ENCODE results near the gene VIPR2.

The VIPR2 gene

DNA sequence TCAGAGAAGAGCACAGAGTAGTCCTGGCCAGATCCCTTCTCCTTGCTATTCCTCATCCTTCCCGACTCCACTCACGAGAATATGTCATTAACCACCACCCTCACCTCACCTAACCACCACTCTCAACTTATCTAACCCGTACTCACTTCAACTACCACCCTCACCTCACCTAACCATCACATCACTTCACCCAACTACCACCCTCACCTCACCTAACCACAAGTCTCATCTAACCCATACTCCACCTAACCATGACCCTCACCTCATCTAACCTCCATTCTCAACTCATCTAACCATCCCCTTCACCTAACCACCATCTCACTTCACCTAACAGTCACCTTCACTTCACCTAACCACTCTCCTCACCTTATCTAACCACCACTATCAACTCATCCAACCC lies 85.0 kb downstream of the VIPR2 start:
- Histone ChIP-seq H3K9ac (ENCODE audit: low read length) (no peak overlapping the region), H3K9me3 (ENCODE audit: control insufficient read depth, low read length) (no peaks in the 10 kb centered on the region), H3K36me3 (ENCODE audit: control insufficient read depth, insufficient read depth, low read length) (no peaks in the 10 kb centered on the region), H3K4me3 (ENCODE audit: low read length) (no peak overlapping the region), H3K4me1 (ENCODE audit: control insufficient read depth, insufficient read depth, low read length) (no peaks in the 10 kb centered on the region), H3K27me3 (ENCODE audit: control insufficient read depth, insufficient read depth, low read length) (no peaks in the 10 kb centered on the region)

DNA sequence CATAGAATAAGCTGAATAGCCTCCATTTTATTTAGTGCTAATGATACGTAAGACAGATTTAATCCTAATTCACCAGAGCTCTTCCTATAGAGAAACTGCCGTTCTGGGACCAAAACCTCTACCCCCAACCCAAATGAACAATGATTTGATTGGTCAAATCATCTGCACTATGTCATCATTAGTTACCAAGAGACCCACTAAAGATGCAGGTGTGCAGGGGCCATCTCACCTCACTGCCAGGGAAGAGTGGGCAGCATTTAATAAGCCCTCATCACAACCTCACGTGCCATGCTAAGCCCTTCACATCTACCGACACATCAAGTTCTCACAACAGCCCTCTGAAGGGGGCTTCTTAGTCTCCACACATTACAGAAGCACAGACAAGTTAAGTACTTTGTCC lies 87.0 kb downstream of the VIPR2 start:
- no peaks in the 10 kb centered on the region for H3K4me1 ChIP-seq (ENCODE audit: control insufficient read depth, insufficient read depth, low read length)
- no peaks in the 10 kb centered on the region for H3K9me3 ChIP-seq (ENCODE audit: control insufficient read depth, low read length)
- no peaks in the 10 kb centered on the region for H3K27me3 ChIP-seq (ENCODE audit: control insufficient read depth, insufficient read depth, low read length)
- no peaks in the 10 kb centered on the region for H3K36me3 ChIP-seq (ENCODE audit: control insufficient read depth, insufficient read depth, low read length)
- no peak overlapping the region for H3K4me3 ChIP-seq (ENCODE audit: low read length)
- no peak overlapping the region for H3K9ac ChIP-seq (ENCODE audit: low read length)

DNA sequence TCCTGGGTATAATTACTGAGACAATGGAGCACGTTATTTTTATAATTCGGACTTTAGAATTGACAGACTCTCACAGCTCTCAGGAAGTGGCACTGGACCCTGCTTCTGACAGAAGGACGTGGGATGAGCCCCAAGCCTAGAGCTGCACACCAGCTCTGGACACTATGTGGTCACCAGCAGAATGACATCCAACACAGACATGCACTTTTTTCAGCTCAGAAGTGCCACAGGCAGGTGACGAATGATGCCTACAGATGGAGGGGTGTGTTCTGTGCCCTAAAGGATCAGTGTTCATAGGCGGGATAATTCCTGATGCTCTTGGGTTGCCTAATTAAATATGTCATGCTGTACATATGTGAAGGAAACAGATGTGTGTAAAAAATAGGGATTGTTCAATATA lies 87.9 kb downstream of the VIPR2 start:
- Histone ChIP-seq H3K36me3 (ENCODE audit: control insufficient read depth, insufficient read depth, low read length) (no peaks in the 10 kb centered on the region), H3K4me3 (ENCODE audit: low read length) (no peak overlapping the region)

DNA sequence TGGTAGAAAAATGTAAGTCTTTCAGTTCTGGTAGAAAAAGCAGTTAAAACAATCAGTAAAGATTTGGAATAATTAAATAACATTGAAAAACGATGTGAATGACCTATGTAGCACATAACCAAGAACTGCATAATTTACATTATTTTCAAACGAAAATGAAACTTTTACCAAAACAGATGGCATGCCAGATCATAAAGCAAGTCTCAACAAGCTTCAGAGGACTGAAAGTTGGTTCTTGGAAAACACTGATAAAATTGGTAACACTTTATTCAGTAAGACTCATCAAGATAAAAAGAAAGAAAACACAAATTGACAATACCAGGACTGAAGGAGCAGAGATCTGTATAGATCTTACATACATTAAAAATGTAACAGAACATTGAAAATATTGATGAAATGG lies 92.8 kb downstream of the VIPR2 start:
- Histone ChIP-seq H3K27me3 (ENCODE audit: control insufficient read depth, insufficient read depth, low read length) (peaks cover 5% of the 10 kb centered on the region), H3K9ac (ENCODE audit: low read length) (no peak overlapping the region), H3K9me3 (ENCODE audit: control insufficient read depth, low read length) (no peaks in the 10 kb centered on the region), H3K36me3 (ENCODE audit: control insufficient read depth, insufficient read depth, low read length) (no peaks in the 10 kb centered on the region), H3K4me3 (ENCODE audit: low read length) (no peak overlapping the region), H3K4me1 (ENCODE audit: control insufficient read depth, insufficient read depth, low read length) (no peaks in the 10 kb centered on the region)

More for the DNA sequence above, 87.9 kb downstream of the VIPR2 start:
- Histone ChIP-seq H3K9me3 (ENCODE audit: control insufficient read depth, low read length) (no peaks in the 10 kb centered on the region), H3K4me1 (ENCODE audit: control insufficient read depth, insufficient read depth, low read length) (no peaks in the 10 kb centered on the region), H3K9ac (ENCODE audit: low read length) (no peak overlapping the region), H3K27me3 (ENCODE audit: control insufficient read depth, insufficient read depth, low read length) (no peaks in the 10 kb centered on the region)

DNA sequence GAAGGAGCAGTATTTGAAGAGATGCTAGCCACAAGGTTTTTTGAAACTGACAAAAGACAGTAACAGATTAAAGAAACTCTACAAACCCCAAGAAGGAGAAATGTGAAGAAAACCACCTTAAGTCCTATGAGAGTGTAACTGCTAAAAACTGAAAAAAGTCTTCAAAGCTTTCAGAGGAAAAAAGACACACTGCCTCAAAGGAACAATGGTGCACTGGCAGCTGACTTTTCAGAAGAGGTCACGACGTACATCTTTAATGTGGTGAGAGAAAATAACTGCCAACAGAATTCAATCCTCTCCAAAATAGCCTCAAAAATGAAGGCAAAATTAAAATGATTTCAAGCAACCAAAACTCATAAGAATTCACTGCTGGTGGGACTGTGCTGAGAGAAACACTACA lies 94.0 kb downstream of the VIPR2 start:
- H3K9me3 ChIP-seq (ENCODE audit: control insufficient read depth, low read length): no peaks in the 10 kb centered on the region
- no peaks in the 10 kb centered on the region for H3K4me1 ChIP-seq (ENCODE audit: control insufficient read depth, insufficient read depth, low read length)
- H3K9ac ChIP-seq (ENCODE audit: low read length): no peak overlapping the region
- H3K36me3 ChIP-seq (ENCODE audit: control insufficient read depth, insufficient read depth, low read length): no peaks in the 10 kb centered on the region
- H3K27me3 ChIP-seq (ENCODE audit: control insufficient read depth, insufficient read depth, low read length): peaks cover 5% of the 10 kb centered on the region
- no peak overlapping the region for H3K4me3 ChIP-seq (ENCODE audit: low read length)

DNA sequence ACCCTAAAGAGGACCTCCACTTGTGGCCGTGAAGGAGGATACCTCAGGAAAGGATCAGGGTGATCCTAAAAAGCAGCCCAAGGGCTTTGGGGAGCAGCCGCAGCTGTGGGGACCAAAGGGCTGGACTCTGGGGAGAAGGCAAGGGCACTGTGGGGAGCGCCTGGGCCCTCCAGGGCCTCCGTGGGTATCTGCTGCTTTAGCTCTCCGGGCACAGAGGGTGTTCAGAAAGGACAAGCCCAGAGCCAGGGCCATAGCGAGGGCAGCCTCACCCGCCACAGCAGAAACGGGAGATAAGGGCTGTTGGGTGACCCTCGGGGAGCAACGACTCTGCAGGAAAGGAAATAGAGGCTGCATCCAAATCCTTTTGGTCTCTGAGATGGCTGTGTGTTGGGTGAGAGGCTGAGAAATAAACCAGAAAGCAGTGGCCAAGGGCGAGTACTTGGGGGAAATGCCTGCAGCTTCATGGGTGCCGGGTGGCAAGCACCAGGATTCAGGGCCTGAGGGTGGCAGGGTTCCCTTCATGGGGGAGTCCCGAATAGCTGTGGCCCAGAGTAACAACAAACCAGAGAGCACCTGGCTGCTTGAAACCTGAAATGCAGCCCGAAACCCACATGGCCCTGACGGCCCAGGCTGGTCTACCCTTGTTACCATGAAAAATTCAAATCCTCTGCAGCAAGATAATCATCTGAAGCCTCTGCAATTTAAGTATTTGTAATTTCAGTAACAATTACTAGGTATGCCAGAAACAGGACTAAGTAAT lies 95.2 kb downstream of the VIPR2 start:
- no peaks in the 10 kb centered on the region for H3K4me1 ChIP-seq (ENCODE audit: control insufficient read depth, insufficient read depth, low read length)
- peaks cover 5% of the 10 kb centered on the region for H3K27me3 ChIP-seq (ENCODE audit: control insufficient read depth, insufficient read depth, low read length)
- no peak overlapping the region for H3K4me3 ChIP-seq (ENCODE audit: low read length)
- no peaks in the 10 kb centered on the region for H3K9me3 ChIP-seq (ENCODE audit: control insufficient read depth, low read length)
- no peak overlapping the region for H3K9ac ChIP-seq (ENCODE audit: low read length)
- no peaks in the 10 kb centered on the region for H3K36me3 ChIP-seq (ENCODE audit: control insufficient read depth, insufficient read depth, low read length)

DNA sequence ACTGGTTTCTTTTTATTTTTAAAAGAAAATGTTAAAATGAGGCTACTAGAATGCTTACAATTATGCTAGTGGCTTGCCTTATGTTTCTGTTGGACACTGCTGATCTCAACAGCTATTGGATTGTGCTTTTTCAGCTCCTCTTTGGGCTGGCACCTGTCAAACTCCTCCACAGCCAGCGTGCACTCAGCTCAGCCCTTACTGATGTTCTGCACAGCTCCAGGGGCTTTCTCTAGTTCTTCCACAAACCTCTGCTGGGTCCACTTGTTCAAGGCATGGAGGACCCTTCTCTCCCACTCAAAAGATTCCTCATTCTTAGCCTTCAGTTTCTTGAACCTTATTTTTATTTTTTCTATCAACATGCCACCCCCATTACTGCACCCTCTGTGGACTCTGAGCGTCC lies 96.0 kb downstream of the VIPR2 start:
- H3K36me3 ChIP-seq (ENCODE audit: control insufficient read depth, insufficient read depth, low read length): no peaks in the 10 kb centered on the region

DNA sequence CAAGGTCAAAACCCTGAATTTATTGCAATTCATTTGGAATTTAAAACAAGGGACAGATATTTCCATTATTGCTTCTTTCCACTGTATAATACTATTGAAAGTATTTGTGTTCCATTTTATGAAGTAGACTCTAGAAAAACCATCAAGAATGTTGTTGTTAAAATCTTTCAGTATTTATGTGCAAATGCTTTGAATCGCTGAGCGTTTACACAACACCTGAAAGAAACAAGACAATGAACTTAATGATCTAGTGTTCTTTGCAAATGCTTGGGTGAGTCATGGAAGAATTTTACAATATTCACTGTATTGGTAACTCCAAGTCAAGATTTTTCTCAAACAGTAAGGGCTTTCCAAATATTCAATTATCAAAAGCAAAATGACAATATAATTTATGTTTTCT lies 97.1 kb downstream of the VIPR2 start:
- Histone ChIP-seq H3K36me3 (ENCODE audit: control insufficient read depth, insufficient read depth, low read length) (no peaks in the 10 kb centered on the region), H3K9ac (ENCODE audit: low read length) (no peak overlapping the region), H3K4me1 (ENCODE audit: control insufficient read depth, insufficient read depth, low read length) (no peaks in the 10 kb centered on the region)

More for the DNA sequence above, 96.0 kb downstream of the VIPR2 start:
- no peaks in the 10 kb centered on the region for H3K4me1 ChIP-seq (ENCODE audit: control insufficient read depth, insufficient read depth, low read length)
- H3K9me3 ChIP-seq (ENCODE audit: control insufficient read depth, low read length): no peaks in the 10 kb centered on the region
- peaks cover 5% of the 10 kb centered on the region for H3K27me3 ChIP-seq (ENCODE audit: control insufficient read depth, insufficient read depth, low read length)
- no peak overlapping the region for H3K4me3 ChIP-seq (ENCODE audit: low read length)
- no peak overlapping the region for H3K9ac ChIP-seq (ENCODE audit: low read length)

DNA sequence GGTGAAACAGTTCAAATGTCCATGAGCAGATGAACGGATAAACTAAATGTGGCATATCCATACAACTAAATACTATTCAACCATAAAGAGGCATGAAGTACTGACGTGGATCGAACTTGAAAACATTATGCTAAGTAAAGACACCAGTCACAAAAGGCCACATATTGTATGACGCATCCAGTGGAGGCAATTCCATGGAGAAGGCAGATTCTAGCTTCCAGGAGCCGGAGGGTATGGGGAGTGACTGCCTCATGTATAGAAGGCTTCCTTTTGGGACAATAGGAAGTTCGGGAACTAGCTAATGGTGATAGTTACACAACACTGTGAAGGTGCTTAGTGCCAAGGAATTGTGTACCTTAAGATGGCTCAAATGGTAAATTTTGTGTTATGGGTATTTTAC lies 98.4 kb downstream of the VIPR2 start:
- Histone ChIP-seq H3K36me3 (ENCODE audit: control insufficient read depth, insufficient read depth, low read length) (no peaks in the 10 kb centered on the region), H3K4me3 (ENCODE audit: low read length) (no peak overlapping the region), H3K4me1 (ENCODE audit: control insufficient read depth, insufficient read depth, low read length) (no peaks in the 10 kb centered on the region), H3K27me3 (ENCODE audit: control insufficient read depth, insufficient read depth, low read length) (peaks cover 5% of the 10 kb centered on the region), H3K9ac (ENCODE audit: low read length) (no peak overlapping the region), H3K9me3 (ENCODE audit: control insufficient read depth, low read length) (no peaks in the 10 kb centered on the region)

More for the DNA sequence above, 97.1 kb downstream of the VIPR2 start:
- Histone ChIP-seq H3K9me3 (ENCODE audit: control insufficient read depth, low read length) (no peaks in the 10 kb centered on the region), H3K27me3 (ENCODE audit: control insufficient read depth, insufficient read depth, low read length) (peaks cover 5% of the 10 kb centered on the region), H3K4me3 (ENCODE audit: low read length) (no peak overlapping the region)

DNA sequence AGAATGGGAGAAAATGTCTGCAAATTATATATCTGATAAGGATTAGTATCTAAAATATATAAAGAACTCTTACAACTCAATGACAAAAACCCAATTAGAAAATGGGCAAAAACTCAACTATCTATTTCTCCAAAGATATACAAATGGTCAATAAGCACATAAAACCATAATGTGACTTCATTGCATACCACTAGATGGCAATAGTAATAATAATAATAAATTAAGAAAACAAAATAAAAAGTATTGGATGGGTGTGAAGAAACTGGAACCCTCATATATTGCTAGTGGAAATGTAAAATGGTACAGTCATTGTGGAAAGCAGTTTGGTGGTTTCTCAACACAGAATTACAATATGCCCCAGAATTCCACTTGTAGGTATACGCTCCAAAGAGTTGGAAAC lies 98.8 kb downstream of the VIPR2 start:
- Histone ChIP-seq H3K4me1 (ENCODE audit: control insufficient read depth, insufficient read depth, low read length) (no peaks in the 10 kb centered on the region), H3K9ac (ENCODE audit: low read length) (no peak overlapping the region), H3K27me3 (ENCODE audit: control insufficient read depth, insufficient read depth, low read length) (peaks cover 5% of the 10 kb centered on the region), H3K9me3 (ENCODE audit: control insufficient read depth, low read length) (no peaks in the 10 kb centered on the region), H3K4me3 (ENCODE audit: low read length) (no peak overlapping the region), H3K36me3 (ENCODE audit: control insufficient read depth, insufficient read depth, low read length) (no peaks in the 10 kb centered on the region)

DNA sequence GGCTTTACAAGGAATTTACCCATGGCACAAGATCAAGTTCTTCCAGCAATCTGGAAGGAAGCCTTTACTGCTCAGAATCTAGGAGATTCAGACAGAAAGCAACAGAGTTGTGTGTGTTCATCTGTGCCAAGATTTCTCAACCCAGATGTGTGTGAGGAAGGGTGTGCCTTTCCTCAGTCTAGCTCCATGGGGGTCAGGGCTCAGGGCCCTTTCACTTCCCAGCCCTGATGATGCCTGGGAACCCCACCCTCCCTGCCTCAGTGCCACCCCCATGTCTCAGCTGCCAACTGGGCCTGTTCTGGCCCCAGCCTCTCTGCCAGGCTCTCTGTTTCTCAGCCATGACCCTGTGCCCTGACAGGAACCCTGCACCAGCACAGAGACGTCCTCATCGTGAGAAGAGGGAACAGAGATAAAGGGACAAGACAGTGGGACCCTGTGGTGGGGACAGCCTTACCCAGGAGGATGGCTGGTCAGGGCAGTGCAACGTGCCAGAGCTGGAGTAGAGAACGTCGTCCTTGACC lies 102.0 kb downstream of the VIPR2 start:
- Histone ChIP-seq H3K4me3 (ENCODE audit: low read length) (no peak overlapping the region), H3K4me1 (ENCODE audit: control insufficient read depth, insufficient read depth, low read length) (no peaks in the 10 kb centered on the region), H3K27me3 (ENCODE audit: control insufficient read depth, insufficient read depth, low read length) (no peaks in the 10 kb centered on the region), H3K9ac (ENCODE audit: low read length) (no peak overlapping the region), H3K9me3 (ENCODE audit: control insufficient read depth, low read length) (no peaks in the 10 kb centered on the region), H3K36me3 (ENCODE audit: control insufficient read depth, insufficient read depth, low read length) (no peaks in the 10 kb centered on the region)

DNA sequence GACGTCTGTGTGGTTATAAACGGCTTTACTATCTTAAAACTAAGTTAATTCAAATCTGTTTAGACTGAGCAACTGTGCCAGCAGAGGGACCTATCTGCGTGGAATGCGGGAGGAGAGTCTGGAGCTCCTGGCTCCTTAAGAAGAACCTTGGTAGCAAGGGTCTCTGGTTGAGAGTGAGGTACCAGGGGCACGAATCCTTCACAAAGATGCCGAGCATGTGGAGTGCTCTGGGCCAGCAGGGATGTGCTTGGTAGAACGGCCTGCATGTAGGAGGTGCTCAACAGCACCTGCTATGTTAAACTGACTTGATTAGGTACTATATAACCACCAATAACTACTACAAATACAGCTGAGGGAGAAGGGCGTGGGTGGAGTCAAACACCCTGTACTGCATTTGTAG lies 102.6 kb downstream of the VIPR2 start:
- Histone ChIP-seq H3K27me3 (ENCODE audit: control insufficient read depth, insufficient read depth, low read length) (no peaks in the 10 kb centered on the region), H3K9ac (ENCODE audit: low read length) (no peak overlapping the region), H3K4me1 (ENCODE audit: control insufficient read depth, insufficient read depth, low read length) (no peaks in the 10 kb centered on the region), H3K9me3 (ENCODE audit: control insufficient read depth, low read length) (no peaks in the 10 kb centered on the region), H3K4me3 (ENCODE audit: low read length) (no peak overlapping the region), H3K36me3 (ENCODE audit: control insufficient read depth, insufficient read depth, low read length) (no peaks in the 10 kb centered on the region)

Measured in mucosa of stomach (tissue), 1 donor.